ENCODE measurements around the gene CPNE7. TPM values are rescaled to one million over a fixed set of nuclear protein-coding genes. Genes with fewer than 3 reads are reported as not detected.

The CPNE7 gene
- total and polyA plus RNA-seq, 2 of the 13 experiments (the other 11 are each of a cell fraction or from before 2014, with no cell fraction given) = 0.59 TPM; not detected in 1

DNA sequence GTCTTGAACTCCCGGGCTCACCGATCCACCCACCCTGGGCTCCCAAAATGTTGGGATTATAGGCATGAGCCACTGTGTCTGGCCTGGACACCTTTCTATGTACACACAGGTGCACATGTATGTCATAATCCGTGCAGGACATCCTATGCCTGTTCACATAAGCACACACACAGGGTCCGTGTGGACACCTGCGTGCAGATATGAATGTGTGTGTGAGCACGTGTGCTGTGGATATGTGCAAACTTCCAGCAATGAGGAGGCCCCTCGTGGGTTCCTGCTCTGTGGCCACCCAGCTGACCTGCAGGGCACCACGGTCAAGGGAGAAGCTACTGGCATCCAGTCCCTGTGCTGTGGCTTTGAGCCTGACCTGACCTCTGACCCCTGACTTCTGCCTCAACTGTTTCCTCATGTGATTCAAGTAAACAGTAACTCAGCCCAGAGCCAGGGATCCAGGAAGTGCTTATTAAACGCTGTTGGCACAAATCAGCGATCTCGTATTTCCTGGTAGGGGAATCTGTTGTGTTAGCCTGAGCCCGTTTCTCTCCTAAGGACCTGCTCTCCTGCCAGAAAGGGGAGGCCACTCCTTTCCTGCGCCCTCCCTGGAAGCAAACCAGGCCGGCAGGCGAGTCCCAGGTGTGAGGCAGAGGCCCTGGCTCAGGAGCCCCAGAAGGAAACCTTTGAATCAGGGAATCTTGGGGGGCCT is 6.5 kb downstream of the CPNE7 start (continued):
- TF ChIP-seq SP2 (CRISPR knock-in tag; IDR thresholded peaks at IDR 0.05) = no peak
- TF ChIP-seq, protein P1, sequence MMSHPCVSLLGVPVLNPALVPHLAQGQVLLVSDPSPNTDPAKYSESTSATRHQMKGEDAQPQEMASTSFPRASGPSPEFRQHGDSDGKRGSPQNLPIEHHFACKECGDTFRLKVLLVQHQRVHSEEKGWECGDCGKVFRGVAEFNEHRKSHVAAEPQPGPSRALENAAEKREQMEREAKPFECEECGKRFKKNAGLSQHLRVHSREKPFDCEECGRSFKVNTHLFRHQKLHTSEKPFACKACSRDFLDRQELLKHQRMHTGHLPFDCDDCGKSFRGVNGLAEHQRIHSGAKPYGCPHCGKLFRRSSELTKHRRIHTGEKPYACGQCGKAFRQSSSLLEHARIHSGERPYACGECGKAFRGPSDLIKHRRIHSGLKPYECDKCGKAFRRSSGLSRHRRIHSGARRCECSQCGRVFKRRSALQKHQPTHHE (CRISPR knock-in tag; IDR thresholded peaks at IDR 0.05; ENCODE audit: borderline replicate concordance) = no peak
- TF ChIP-seq ZBTB49 (CRISPR knock-in tag; IDR thresholded peaks at IDR 0.05; ENCODE audit: borderline replicate concordance) = no peak
- no peak for TF ChIP-seq ZNF792 (CRISPR knock-in tag; IDR thresholded peaks at IDR 0.05)
- peak; percentile 25; the same call in 1 of the 2 replicates for TF ChIP-seq ZNF605 (CRISPR knock-in tag; IDR thresholded peaks at IDR 0.05)
- no peak for TF ChIP-seq ZNF331 (CRISPR knock-in tag; IDR thresholded peaks at IDR 0.05)
- TF ChIP-seq TCF12 (IDR thresholded peaks at IDR 0.05) = no peak
- TF ChIP-seq TCF12 (CRISPR knock-in tag; IDR thresholded peaks at IDR 0.05) = no peak
- no peak for TF ChIP-seq ATF7-NPFF (CRISPR knock-in tag; IDR thresholded peaks at IDR 0.05; ENCODE audit: low read depth)
- TF ChIP-seq ZNF597 (CRISPR knock-in tag; IDR thresholded peaks at IDR 0.05) = no peak
- no peak for TF ChIP-seq TBL1XR1 (IDR thresholded peaks at IDR 0.05; ENCODE audit: borderline replicate concordance, low read length, partially characterized antibody)
- no peak for TF ChIP-seq ZNF382 (CRISPR knock-in tag; IDR thresholded peaks at IDR 0.05; ENCODE audit: borderline replicate concordance)
- TF ChIP-seq ZNF432 (CRISPR knock-in tag; IDR thresholded peaks at IDR 0.05; ENCODE audit: borderline replicate concordance) = no peak
- TF ChIP-seq, protein P2, sequence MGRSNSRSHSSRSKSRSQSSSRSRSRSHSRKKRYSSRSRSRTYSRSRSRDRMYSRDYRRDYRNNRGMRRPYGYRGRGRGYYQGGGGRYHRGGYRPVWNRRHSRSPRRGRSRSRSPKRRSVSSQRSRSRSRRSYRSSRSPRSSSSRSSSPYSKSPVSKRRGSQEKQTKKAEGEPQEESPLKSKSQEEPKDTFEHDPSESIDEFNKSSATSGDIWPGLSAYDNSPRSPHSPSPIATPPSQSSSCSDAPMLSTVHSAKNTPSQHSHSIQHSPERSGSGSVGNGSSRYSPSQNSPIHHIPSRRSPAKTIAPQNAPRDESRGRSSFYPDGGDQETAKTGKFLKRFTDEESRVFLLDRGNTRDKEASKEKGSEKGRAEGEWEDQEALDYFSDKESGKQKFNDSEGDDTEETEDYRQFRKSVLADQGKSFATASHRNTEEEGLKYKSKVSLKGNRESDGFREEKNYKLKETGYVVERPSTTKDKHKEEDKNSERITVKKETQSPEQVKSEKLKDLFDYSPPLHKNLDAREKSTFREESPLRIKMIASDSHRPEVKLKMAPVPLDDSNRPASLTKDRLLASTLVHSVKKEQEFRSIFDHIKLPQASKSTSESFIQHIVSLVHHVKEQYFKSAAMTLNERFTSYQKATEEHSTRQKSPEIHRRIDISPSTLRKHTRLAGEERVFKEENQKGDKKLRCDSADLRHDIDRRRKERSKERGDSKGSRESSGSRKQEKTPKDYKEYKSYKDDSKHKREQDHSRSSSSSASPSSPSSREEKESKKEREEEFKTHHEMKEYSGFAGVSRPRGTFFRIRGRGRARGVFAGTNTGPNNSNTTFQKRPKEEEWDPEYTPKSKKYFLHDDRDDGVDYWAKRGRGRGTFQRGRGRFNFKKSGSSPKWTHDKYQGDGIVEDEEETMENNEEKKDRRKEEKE (IDR thresholded peaks at IDR 0.05) = no peak
- TF ChIP-seq RXRB (CRISPR knock-in tag; IDR thresholded peaks at IDR 0.05; ENCODE audit: borderline replicate concordance) = peak; percentile 76
- TF ChIP-seq CEBPZ (IDR thresholded peaks at IDR 0.05; ENCODE audit: low read length) = no peak
- TF ChIP-seq EP300 (IDR thresholded peaks at IDR 0.05; ENCODE audit: low read depth in 2 of 2, low read length in 2 of 2) = peak; percentile 41 to 49; a peak in 3 of 4 replicates
- no peak for TF ChIP-seq EP300 (CRISPR knock-in tag; IDR thresholded peaks at IDR 0.05; ENCODE audit: borderline replicate concordance)

Data from HepG2 (cell line).